OCI-LY7 (cell line): Measurements from ENCODE around the gene LRRC8E. TPM values are rescaled to one million over a fixed set of nuclear protein-coding genes. Genes with fewer than 3 reads are reported as not detected.

Experiments
- BruUV-seq: library from RNA; stranded (reverse); fragments of 400-500 nt; replicated peaks from 2 replicates; lab custom pipeline; 2021; lab: Mats Ljungman, UMichigan
- CTCF ChIA-PET: fragments of 300-600 bp; sonication (Branson Sonifier 250); formaldehyde crosslinking; loops from one replicate; lab custom pipeline; 2022; ENCODE audit warnings: antibody characterized with exemption; ENCODE audit not compliant: unreplicated experiment; lab: Charles Lee
- POLR2A ChIA-PET: fragments of 300-600 bp; sonication (Branson Sonifier 250); formaldehyde crosslinking; loops from one replicate; lab custom pipeline; 2022; ENCODE audit warnings: antibody characterized with exemption; lab: Charles Lee
- DNase-seq: peaks from one replicate; pipeline ENCODE4 v3.0.0-alpha.2; 2015; ENCODE audit warnings: low spot score
- H2AFZ ChIP-seq: fragments of 200-600 bp; sonication (generic), shearing (Covaris generic); 2 replicates; pipeline ENCODE4 v1.6.1; 2014; ENCODE audit warnings: mild to moderate bottlenecking, antibody characterized with exemption, low read length, moderate library complexity
- H3K27ac ChIP-seq: fragments of 200-600 bp; sonication (generic); 2 replicates; pipeline ENCODE4 v1.5.1; 2014; ENCODE audit warnings: mixed run types, low read depth, mild to moderate bottlenecking, moderate library complexity, low read length, inconsistent platforms; ENCODE audit not compliant: poor library complexity, severe bottlenecking
- H3K36me3 ChIP-seq: fragments of 200-600 bp; sonication (generic); 2 replicates; pipeline ENCODE4 v1.6.1; 2014; ENCODE audit warnings: mild to moderate bottlenecking, antibody characterized with exemption, low read length, moderate library complexity, mixed read lengths; ENCODE audit not compliant: insufficient read depth
- H3K4me1 ChIP-seq: fragments of 200-600 bp; sonication (generic); 2 replicates; pipeline ENCODE4 v1.5.1; 2014; ENCODE audit warnings: mild to moderate bottlenecking, low read length; ENCODE audit not compliant: insufficient read depth, poor library complexity, severe bottlenecking
- H3K4me2 ChIP-seq: fragments of 200-600 bp; sonication (generic); 2 replicates; pipeline ENCODE4 v1.6.1; 2014; ENCODE audit warnings: mild to moderate bottlenecking, low read length
- H3K4me3 ChIP-seq: fragments of 200-600 bp; sonication (generic); 2 replicates; pipeline ENCODE4 v1.5.1; 2014; ENCODE audit warnings: mild to moderate bottlenecking, low read depth, low read length; ENCODE audit not compliant: poor library complexity, severe bottlenecking
- H3K79me2 ChIP-seq: fragments of 200-600 bp; sonication (generic); 2 replicates; pipeline ENCODE4 v1.6.1; 2016; ENCODE audit warnings: low read depth, mild to moderate bottlenecking, low read length, moderate library complexity, mixed read lengths; ENCODE audit not compliant: insufficient read depth
- H3K9me2 ChIP-seq: fragments of 200-600 bp; sonication (generic); 2 replicates; pipeline ENCODE4 v1.6.1; 2016; ENCODE audit warnings: mild to moderate bottlenecking, low read length, mixed read lengths; ENCODE audit not compliant: insufficient read depth
- H3K9me3 ChIP-seq: fragments of 200-600 bp; sonication (generic); 2 replicates; pipeline ENCODE4 v1.6.1; 2014; ENCODE audit warnings: mild to moderate bottlenecking, mixed run types, low read length, mixed read lengths
- H4K20me1 ChIP-seq: fragments of 200-600 bp; sonication (generic); 2 replicates; pipeline ENCODE4 v1.6.1; 2014; ENCODE audit warnings: mild to moderate bottlenecking, antibody characterized with exemption, low read length, moderate library complexity, mixed read lengths; ENCODE audit not compliant: insufficient read depth
- CTCF ChIP-seq: fragments of 200-600 bp; sonication (generic); conservative IDR thresholded peaks from 2 replicates; pipeline ENCODE4 v1.5.1; 2014; ENCODE audit warnings: mild to moderate bottlenecking, antibody characterized with exemption, low read length, moderate library complexity, mixed read lengths
- EZH2phosphoT487 ChIP-seq: fragments of 200-600 bp; sonication (generic); IDR thresholded peaks from 2 replicates; pipeline ENCODE4 v1.6.1; 2018; ENCODE audit warnings: low read depth, borderline replicate concordance, mild to moderate bottlenecking, mixed run types, antibody characterized with exemption, low read length, moderate library complexity, mixed read lengths
- intact Hi-C: fragments of 100-400 bp; cut with micrococcal nuclease; formaldehyde crosslinking; loops from one replicate; pipeline ENCODE4 v1.10.0; 2022; ENCODE audit not compliant: unreplicated experiment
- total RNA-seq, 2 experiments: library from RNA; depleted of rRNA in 1 of 2; stranded (reverse); fragments of >200 nt in 1 of 2; shearing (Covaris generic) in 1 of 2; gene quantifications; 2 replicates each; pipeline ENCODE4 v1.2.3, GENCODE V29; 2014 to 2022

LRRC8E gene
- total RNA-seq, 2 experiments from 2014 or later: not detected

DNA sequence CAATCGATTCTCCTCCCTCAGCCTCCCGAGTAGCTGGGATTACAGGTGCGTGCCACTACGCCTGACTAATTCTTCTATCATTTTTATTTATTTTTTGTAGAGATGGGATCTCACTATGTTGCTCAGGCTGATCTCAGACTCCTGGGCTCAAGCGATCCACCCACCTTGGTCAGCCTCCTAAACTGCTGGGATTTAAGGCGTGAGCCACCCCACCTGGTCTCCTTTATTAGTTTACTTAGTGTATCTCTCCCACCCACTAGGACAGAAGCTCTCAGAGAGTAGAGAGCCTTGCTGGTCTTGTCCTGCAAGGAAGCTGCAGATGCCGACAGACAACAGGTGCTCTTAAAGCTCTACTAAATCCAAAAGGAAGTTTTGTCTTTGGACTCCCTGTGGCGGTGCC, 2.5 kb upstream of the LRRC8E start:
- CTCF ChIA-PET: interaction anchor here (0.6 kb wide), 1 partner anchor 144 kb away, joined by 3 read pairs; no protein-coding TSS in a partner anchor
- H3K9me3 ChIP-seq: no peaks in the 10 kb centered on the region
- no peaks in the 10 kb centered on the region for H4K20me1 ChIP-seq
- no peak overlapping the region for H3K4me3 ChIP-seq
- TF ChIP-seq EZH2phosphoT487 (no peak), CTCF (no peak)
- no peaks in the 10 kb centered on the region for H3K4me1 ChIP-seq
- no peak overlapping the region for H3K27ac ChIP-seq
- no peaks in the 10 kb centered on the region for H3K79me2 ChIP-seq
- POLR2A ChIA-PET: no interaction called here
- no peak overlapping the region for H3K4me2 ChIP-seq
- H3K36me3 ChIP-seq: no peaks in the 10 kb centered on the region
- BruUV-seq: no TSS peak
- intact Hi-C loops: no loop called here
- DNase-seq: no peak
- H3K9me2 ChIP-seq: no peaks in the 10 kb centered on the region
- H2AFZ ChIP-seq: no peak overlapping the region

GRCh38 chr19:7887408-7888144, 734 bp upstream of the LRRC8E start:
- H3K4me2 ChIP-seq: no peak overlapping the region
- no TSS peak for BruUV-seq

More at GRCh38 chr19:7887408-7888144, 734 bp upstream of the LRRC8E start:
- Histone ChIP-seq H3K9me2 (no peaks in the 10 kb centered on the region), H3K79me2 (no peaks in the 10 kb centered on the region), H2AFZ (no peak overlapping the region), H4K20me1 (no peaks in the 10 kb centered on the region), H3K4me1 (no peaks in the 10 kb centered on the region), H3K36me3 (no peaks in the 10 kb centered on the region), H3K4me3 (no peak overlapping the region), H3K9me3 (no peaks in the 10 kb centered on the region), H3K27ac (no peak overlapping the region)
- ChIA-PET POLR2A (interaction anchor here (0.6 kb wide), 1 partner anchor 19 kb away, joined by 3 read pairs; no protein-coding TSS in a partner anchor), CTCF (no interaction called here)
- TF ChIP-seq EZH2phosphoT487 (no peak), CTCF (no peak)
- intact Hi-C loops: no loop called here
- no peak for DNase-seq
